ENCODE results near the gene AGPAT2.

GRCh38 chr9:136627703-136628102, 59.6 kb downstream of the AGPAT2 start:
- TF ChIP-seq POLR2AphosphoS5 (IDR thresholded peaks at IDR 0.05; ENCODE audit: low read depth, low read length): no peak
- no peak for TF ChIP-seq SPI1 (IDR thresholded peaks at IDR 0.05; ENCODE audit: low read depth, low read length)
- no peak for TF ChIP-seq POLR2A (IDR thresholded peaks at IDR 0.05; ENCODE audit: low read depth, low read length)
- TF ChIP-seq TAF1 (IDR thresholded peaks at IDR 0.05; ENCODE audit: low read depth, low read length): no peak
- no peak for TF ChIP-seq PAX5 (IDR thresholded peaks at IDR 0.05; ENCODE audit: insufficient read depth, low read length, severe bottlenecking)
- no peak for TF ChIP-seq POU2F2 (IDR thresholded peaks at IDR 0.05; ENCODE audit: low read depth, low read length)
